Stomach (tissue), 9 donors: ENCODE results near the gene NEXMIF. TPM values are rescaled to one million over a fixed set of nuclear protein-coding genes. Genes with fewer than 3 reads are reported as not detected.

Experiments
- DNase-seq, 2 donors: peaks; one replicate each; pipeline versions ENCODE4 v3.0.0 to v3.0.0-alpha.2; 2013 to 2019
- H3K27ac ChIP-seq, 5 donors: fragments of 200-600 bp in 4 of 5; sonication (generic) in 4 of 5; one replicate each; pipeline ENCODE4 v1.5.1; 2013 to 2019; ENCODE audit warnings: mild to moderate bottlenecking in 1 of 5, moderate library complexity in 1 of 5
- H3K27me3 ChIP-seq, 3 donors: fragments of 200-600 bp; sonication (generic); one replicate each; pipeline ENCODE4 v1.5.1; 2017 to 2019; ENCODE audit warnings: mixed run types in 1 of 3
- H3K36me3 ChIP-seq, 4 donors: fragments of 200-600 bp; sonication (generic); 1 replicate in 3 of 4; 2 replicates in 1 of 4; pipeline ENCODE4 v1.5.1; 2016 to 2019
- H3K4me1 ChIP-seq, 4 donors: fragments of 200-600 bp; sonication (generic); one replicate each; pipeline ENCODE4 v1.5.1; 2016 to 2019
- H3K4me3 ChIP-seq, 4 donors: fragments of 200-600 bp; sonication (generic) in 3 of 4; one replicate each; pipeline ENCODE4 v1.5.1; 2016 to 2019; ENCODE audit warnings: mild to moderate bottlenecking in 1 of 4
- H3K9me3 ChIP-seq, 4 donors: fragments of 200-600 bp; sonication (generic); one replicate each; pipeline ENCODE4 v1.5.1; 2016 to 2019
- CTCF ChIP-seq, 7 experiments: fragments of 450-650 bp in 4 of 7; fragments of 200-600 bp in 3 of 7; sonication (generic) in 3 of 7; IDR thresholded peaks; one replicate each; pipeline ENCODE4 v1.5.1; 2016 to 2019; ENCODE audit warnings: antibody characterized with exemption in 7 of 7, control low read depth in 2 of 7, mild to moderate bottlenecking in 1 of 7
- EP300 ChIP-seq: sonication (generic); formaldehyde crosslinking; IDR thresholded peaks from one replicate; pipeline ENCODE4 v1.6.1; 2017; ENCODE audit warnings: antibody characterized with exemption
- POLR2A ChIP-seq, 4 donors: fragments of 450-650 bp; IDR thresholded peaks; one replicate each; pipeline ENCODE4 v1.6.1; 2016; ENCODE audit warnings: antibody characterized with exemption in 4 of 4, control low read depth in 2 of 4, mild to moderate bottlenecking in 1 of 4, moderate library complexity in 1 of 4
- POLR2AphosphoS5 ChIP-seq, 3 donors: sonication (generic); formaldehyde crosslinking; IDR thresholded peaks; one replicate each; pipeline ENCODE4 v1.6.1; 2016; ENCODE audit warnings: antibody characterized with exemption in 3 of 3
- WGBS, 5 donors: extraction: QIAGEN DNeasy Blood & Tissue Kit in 3 of 5; methylation state at CpG; one replicate each; pipeline versions ENCODE4 v1.1.5 to v1.1.7; 2013 to 2018; 5-methylcytosine and 5-hydroxymethylcytosine counted together
- intact Hi-C: fragments of 100-400 bp; cut with DNase I; formaldehyde crosslinking; loops from one replicate; pipeline ENCODE4 v1.15.1; 2023; ENCODE audit warnings: low total_unique reads
- polyA plus RNA-seq, 3 donors: library from polyadenylated mRNA; stranded (reverse); fragments of 200-250 nt; gene quantifications; one replicate each; pipeline ENCODE4 v1.2.3, GENCODE V29; 2013
- total RNA-seq, 5 donors: library from RNA; depleted of rRNA; stranded (reverse); fragments of >200 nt; gene quantifications; one replicate each; pipeline versions ENCODE4 v1.1.0 to v1.2.3, GENCODE V29; 2014 to 2016
- donor health status: healthy with polysubstance abuse.
- donor health status: Bipolar disorder and iron deficiency.
- donor health status: healthy.

NEXMIF gene
- total and polyA plus RNA-seq, 8 donors: 0.25 to 4.0 (median 1.2) TPM

GRCh38 chrX:74814681-74815080 lies 110.6 kb downstream of the NEXMIF start:
- intact Hi-C loops: no loop called here

DNA sequence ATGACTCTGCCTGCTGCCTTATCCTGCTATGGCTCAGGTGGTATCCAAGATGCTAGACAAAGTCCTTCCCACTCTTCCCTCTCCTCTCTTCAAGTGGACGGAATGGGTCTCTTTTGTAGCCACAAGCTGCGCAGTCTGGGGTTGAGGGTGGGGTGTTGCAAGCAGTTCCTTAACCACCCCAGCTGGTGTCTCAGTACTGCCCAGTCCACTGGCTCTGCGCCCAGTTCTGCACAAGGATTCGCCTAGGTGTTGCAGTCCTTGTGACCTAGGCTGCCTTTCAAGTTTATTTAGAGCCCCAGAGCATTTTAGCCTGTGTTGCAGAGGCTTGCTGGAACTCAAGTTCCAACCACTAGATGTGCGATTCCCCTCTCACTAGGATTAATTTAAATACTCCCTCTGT lies 120.7 kb downstream of the NEXMIF start:
- intact Hi-C loops: no loop called here
- WGBS, 5 donors: 38 to 85% (median 78%) methylated on average over 1 to 5 of the region's 5 CpGs
- Histone ChIP-seq H3K4me3 (no peak overlapping the region), H3K27me3 (no peaks in the 10 kb centered on the region), H3K27ac (no peak overlapping the region), H3K36me3 (no peaks in the 10 kb centered on the region), H3K9me3 (no peaks in the 10 kb centered on the region), H3K4me1 (no peaks in the 10 kb centered on the region)
- no peak for DNase-seq
- TF ChIP-seq POLR2A (IDR thresholded peaks at IDR 0.05) (no peak), EP300 (no peak), POLR2AphosphoS5 (IDR thresholded peaks at IDR 0.05) (no peak), CTCF (IDR thresholded peaks at IDR 0.05) (no peak)

More at GRCh38 chrX:74814681-74815080, 110.6 kb downstream of the NEXMIF start:
- Histone ChIP-seq H3K36me3 (no peaks in the 10 kb centered on the region), H3K4me3 (no peak overlapping the region), H3K9me3 (no peaks in the 10 kb centered on the region), H3K27me3 (no peaks in the 10 kb centered on the region), H3K4me1 (no peaks in the 10 kb centered on the region), H3K27ac (no peak overlapping the region)
- DNase-seq: peak in 1 of 2 donors; percentile 3
- TF ChIP-seq CTCF (IDR thresholded peaks at IDR 0.05): no peak

GRCh38 chrX:74800062-74800461 lies 125.2 kb downstream of the NEXMIF start:
- 72 to 94% (median 88%) methylated on average over 2 of the region's 2 CpGs for WGBS, 5 donors
- intact Hi-C loops: no loop called here
- no peaks in the 10 kb centered on the region for H3K36me3 ChIP-seq

DNA sequence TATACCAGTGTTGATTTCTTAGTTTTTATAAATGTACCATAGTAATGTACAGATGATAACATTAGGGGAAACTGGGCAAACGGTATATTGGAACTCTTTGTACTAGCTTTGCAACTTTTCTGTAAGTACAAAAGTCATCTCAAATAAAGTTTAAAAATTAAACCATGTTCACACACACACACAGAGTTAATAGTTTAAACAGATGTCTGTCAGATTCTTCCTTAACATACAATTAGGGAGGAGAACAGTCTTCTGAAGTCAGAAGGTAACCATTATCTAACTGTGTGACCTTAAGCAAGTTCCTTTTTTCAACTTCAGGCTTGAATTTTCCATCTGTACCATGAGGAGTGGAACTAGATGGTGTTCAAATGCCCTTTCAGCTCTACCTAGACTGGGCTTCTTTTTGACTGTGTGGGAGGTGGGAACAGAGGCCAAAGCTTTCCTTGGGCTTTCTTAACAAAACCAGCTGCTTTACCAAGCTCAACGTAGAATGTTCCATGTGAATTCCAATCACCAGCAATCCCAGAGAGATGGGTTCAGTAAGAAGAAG lies 127.8 kb downstream of the NEXMIF start:
- DNase-seq: no peak
- 46 to 85% (median 77%) methylated on average over 2 of the region's 2 CpGs for WGBS, 5 donors
- Histone ChIP-seq H3K36me3 (no peaks in the 10 kb centered on the region), H3K4me3 (no peak overlapping the region), H3K27me3 (no peaks in the 10 kb centered on the region), H3K9me3 (no peaks in the 10 kb centered on the region), H3K27ac (no peak overlapping the region), H3K4me1 (no peaks in the 10 kb centered on the region)
- no peak for TF ChIP-seq CTCF (IDR thresholded peaks at IDR 0.05)
- TF ChIP-seq POLR2A (IDR thresholded peaks at IDR 0.05): no peak
- TF ChIP-seq EP300: no peak
- TF ChIP-seq POLR2AphosphoS5 (IDR thresholded peaks at IDR 0.05): no peak
- intact Hi-C loops: no loop called here

More at GRCh38 chrX:74800062-74800461, 125.2 kb downstream of the NEXMIF start:
- TF ChIP-seq CTCF (IDR thresholded peaks at IDR 0.05) (no peak), POLR2A (IDR thresholded peaks at IDR 0.05) (no peak), POLR2AphosphoS5 (IDR thresholded peaks at IDR 0.05) (no peak), EP300 (no peak)
- H3K9me3 ChIP-seq: no peaks in the 10 kb centered on the region
- no peak overlapping the region for H3K27ac ChIP-seq
- no peaks in the 10 kb centered on the region for H3K27me3 ChIP-seq
- no peaks in the 10 kb centered on the region for H3K4me1 ChIP-seq
- H3K4me3 ChIP-seq: no peak overlapping the region
- DNase-seq: no peak
